Mesenchymal stem cell (in vitro differentiated cells and primary cell): ENCODE data around the gene LRP11.

Experiments used
- DNase-seq: peaks from one replicate; pipeline ENCODE4 v3.0.0-alpha.2; 2013
- H2AFZ ChIP-seq: one replicate; pipeline ENCODE4 v1.6.1; 2013; ENCODE audit warnings: low read depth, mild to moderate bottlenecking, control low read depth, inconsistent platforms, low read length, moderate library complexity
- H2AK5ac ChIP-seq: 2 replicates; pipeline ENCODE4 v1.6.1; 2013; ENCODE audit warnings: low read length, moderate library complexity, mild to moderate bottlenecking, inconsistent platforms; ENCODE audit not compliant: severe bottlenecking
- H2BK120ac ChIP-seq: one replicate; pipeline ENCODE4 v1.6.1; 2013; ENCODE audit warnings: low read depth, mild to moderate bottlenecking, inconsistent platforms, low read length, moderate library complexity
- H2BK12ac ChIP-seq, 2 experiments: one replicate each; pipeline ENCODE4 v1.6.1; 2013; ENCODE audit warnings: inconsistent platforms in 2 of 2, low read length in 2 of 2, mild to moderate bottlenecking in 2 of 2, moderate library complexity in 2 of 2, control low read depth in 1 of 2
- H2BK15ac ChIP-seq: one replicate; pipeline ENCODE4 v1.6.1; 2013; ENCODE audit warnings: mild to moderate bottlenecking, low read depth, inconsistent platforms; ENCODE audit not compliant: poor library complexity, severe bottlenecking
- H2BK5ac ChIP-seq: 2 replicates; pipeline ENCODE4 v1.6.1; 2013; ENCODE audit warnings: low read depth, mild to moderate bottlenecking, low read length, control low read depth, inconsistent platforms; ENCODE audit not compliant: poor library complexity, severe bottlenecking
- H3K14ac ChIP-seq, 2 experiments: one replicate each; pipeline ENCODE4 v1.6.1; 2013; ENCODE audit warnings: inconsistent platforms in 2 of 2, low read length in 2 of 2, control low read depth in 1 of 2, mild to moderate bottlenecking in 1 of 2, moderate library complexity in 1 of 2
- H3K18ac ChIP-seq, 2 experiments: one replicate each; pipeline ENCODE4 v1.6.1; 2013; ENCODE audit warnings: inconsistent platforms in 2 of 2, low read length in 2 of 2, control low read depth in 1 of 2, low read depth in 1 of 2, mild to moderate bottlenecking in 1 of 2
- H3K23ac ChIP-seq, 2 experiments: one replicate each; pipeline ENCODE4 v1.6.1; 2013; ENCODE audit warnings: inconsistent platforms in 2 of 2, low read length in 2 of 2, mild to moderate bottlenecking in 2 of 2, moderate library complexity in 2 of 2, control low read depth in 1 of 2
- H3K27ac ChIP-seq: 2 replicates; pipeline ENCODE4 v1.5.1; 2013; ENCODE audit warnings: mild to moderate bottlenecking, moderate library complexity, low read length, control low read depth, inconsistent platforms; ENCODE audit not compliant: poor library complexity, severe bottlenecking
- H3K27me3 ChIP-seq, 2 experiments: 2 replicates each; pipeline versions ENCODE4 v1.6.1 to v1.7.0; 2013; ENCODE audit warnings: low read length in 2 of 2, mild to moderate bottlenecking in 2 of 2, moderate library complexity in 2 of 2, control low read depth in 1 of 2, inconsistent platforms in 1 of 2; ENCODE audit not compliant: control insufficient read depth in 1 of 2, insufficient read depth in 1 of 2
- H3K36me3 ChIP-seq, 2 experiments: 2 replicates each; pipeline versions ENCODE4 v1.6.1 to v1.7.0; 2013; ENCODE audit warnings: low read length in 2 of 2, control low read depth in 1 of 2, inconsistent platforms in 1 of 2, low read depth in 1 of 2, mild to moderate bottlenecking in 1 of 2; ENCODE audit not compliant: insufficient read depth in 2 of 2, control insufficient read depth in 1 of 2
- H3K4ac ChIP-seq, 2 experiments: one replicate each; pipeline ENCODE4 v1.6.1; 2013; ENCODE audit warnings: inconsistent platforms in 2 of 2, low read length in 2 of 2, mild to moderate bottlenecking in 2 of 2, moderate library complexity in 2 of 2, control low read depth in 1 of 2, low read depth in 1 of 2
- H3K4me1 ChIP-seq: 2 replicates; pipeline ENCODE4 v1.6.1; 2013; ENCODE audit warnings: low read depth, low read length, control low read depth; ENCODE audit not compliant: control insufficient read depth, insufficient read depth
- H3K4me2 ChIP-seq: 2 replicates; pipeline ENCODE4 v1.6.1; 2013; ENCODE audit warnings: low read length, mild to moderate bottlenecking, inconsistent platforms; ENCODE audit not compliant: poor library complexity, severe bottlenecking
- H3K4me3 ChIP-seq, 2 experiments: 2 replicates each; pipeline versions ENCODE4 v1.5.1 to v1.7.0; 2013; ENCODE audit warnings: low read length in 2 of 2, mild to moderate bottlenecking in 2 of 2, control low read depth in 1 of 2, low read depth in 1 of 2; ENCODE audit not compliant: insufficient read depth in 1 of 2
- H3K79me1 ChIP-seq: replicated peaks from 2 replicates; pipeline ENCODE4 v1.6.1; 2013; ENCODE audit warnings: mild to moderate bottlenecking, control low read depth, low read length, inconsistent platforms; ENCODE audit not compliant: poor library complexity, severe bottlenecking
- H3K9ac ChIP-seq: 2 replicates; pipeline ENCODE4 v1.7.0; 2013; ENCODE audit warnings: mild to moderate bottlenecking, low read length, moderate library complexity
- H3K9me3 ChIP-seq: 2 replicates; pipeline ENCODE4 v1.7.0; 2013; ENCODE audit warnings: mild to moderate bottlenecking, low read length; ENCODE audit not compliant: control insufficient read depth
- H4K8ac ChIP-seq: one replicate; pipeline ENCODE4 v1.6.1; 2013; ENCODE audit warnings: inconsistent platforms, mild to moderate bottlenecking, low read length, moderate library complexity
- H4K91ac ChIP-seq: one replicate; pipeline ENCODE4 v1.6.1; 2013; ENCODE audit warnings: mild to moderate bottlenecking, low read length, inconsistent platforms
- WGBS: methylation state at CpG from one replicate; pipeline ENCODE4 v1.1.7; 2013; ENCODE audit warnings: mixed read lengths; 5-methylcytosine and 5-hydroxymethylcytosine counted together

The LRP11 gene

DNA sequence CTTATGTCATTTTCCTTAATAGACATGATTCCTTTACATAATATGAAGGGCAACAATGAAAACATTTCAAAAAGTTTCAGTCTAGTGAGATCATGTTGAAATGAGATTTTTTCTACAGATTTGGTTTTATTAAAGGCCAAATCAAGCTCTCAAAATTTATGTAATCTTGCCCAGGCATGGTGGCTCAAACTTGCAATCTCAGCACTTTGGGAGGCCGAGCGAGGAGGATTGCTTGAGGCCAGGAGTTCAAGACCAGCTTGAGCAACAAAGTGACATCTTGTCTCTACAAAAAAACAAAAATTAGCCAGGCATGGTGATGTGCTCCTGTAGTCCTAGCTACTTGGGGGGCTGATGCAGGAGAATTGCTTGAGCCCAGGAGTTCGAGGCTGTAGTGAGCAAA, 50.8 kb downstream of the LRP11 start:
- Histone ChIP-seq H3K4ac (no peak overlapping the region), H2BK120ac (no peak overlapping the region), H2AK5ac (no peak overlapping the region), H4K8ac (no peak overlapping the region), H3K79me1 (no peaks in the 10 kb centered on the region), H3K18ac (no peak overlapping the region), H3K4me2 (no peak overlapping the region), H2BK15ac (no peak overlapping the region), H2BK5ac (no peak overlapping the region), H3K14ac (no peak overlapping the region), H3K27ac (no peak overlapping the region), H3K36me3 (peaks cover 7 to 51% of the 10 kb centered on the region in 2 experiments), H3K9ac (no peak overlapping the region), H3K27me3 (no peaks in the 10 kb centered on the region), H3K4me1 (no peaks in the 10 kb centered on the region), H3K23ac (no peak overlapping the region), H2AFZ (no peak overlapping the region), H3K4me3 (no peak overlapping the region), H4K91ac (no peak overlapping the region), H3K9me3 (no peaks in the 10 kb centered on the region), H2BK12ac (no peak overlapping the region)
- DNase-seq = no peak
- 97% methylated on average over 3 of the region's 3 CpGs for WGBS

GRCh38 chr6:149809798-149810197, 54.4 kb downstream of the LRP11 start:
- no peak overlapping the region for H2BK12ac ChIP-seq
- no peak overlapping the region for H3K14ac ChIP-seq
- no peak overlapping the region for H2BK5ac ChIP-seq
- no peaks in the 10 kb centered on the region for H3K9me3 ChIP-seq
- H3K23ac ChIP-seq = no peak overlapping the region
- no peak overlapping the region for H3K4ac ChIP-seq
- H3K9ac ChIP-seq = no peak overlapping the region
- no peak overlapping the region for H2AK5ac ChIP-seq
- no peaks in the 10 kb centered on the region for H3K4me1 ChIP-seq
- no peak for DNase-seq
- no peak overlapping the region for H3K4me2 ChIP-seq
- no peaks in the 10 kb centered on the region for H3K27me3 ChIP-seq
- H3K36me3 ChIP-seq = peaks cover 7 to 51% of the 10 kb centered on the region in 2 experiments
- H2BK15ac ChIP-seq = no peak overlapping the region
- no peak overlapping the region for H3K18ac ChIP-seq
- no peak overlapping the region for H2AFZ ChIP-seq
- no peak overlapping the region for H3K4me3 ChIP-seq
- H3K27ac ChIP-seq = no peak overlapping the region
- H2BK120ac ChIP-seq = no peak overlapping the region
- no peak overlapping the region for H4K91ac ChIP-seq
- H4K8ac ChIP-seq = no peak overlapping the region
- H3K79me1 ChIP-seq = peaks cover 4% of the 10 kb centered on the region
- WGBS = 83% methylated on average over 1 of the region's 2 CpGs

DNA sequence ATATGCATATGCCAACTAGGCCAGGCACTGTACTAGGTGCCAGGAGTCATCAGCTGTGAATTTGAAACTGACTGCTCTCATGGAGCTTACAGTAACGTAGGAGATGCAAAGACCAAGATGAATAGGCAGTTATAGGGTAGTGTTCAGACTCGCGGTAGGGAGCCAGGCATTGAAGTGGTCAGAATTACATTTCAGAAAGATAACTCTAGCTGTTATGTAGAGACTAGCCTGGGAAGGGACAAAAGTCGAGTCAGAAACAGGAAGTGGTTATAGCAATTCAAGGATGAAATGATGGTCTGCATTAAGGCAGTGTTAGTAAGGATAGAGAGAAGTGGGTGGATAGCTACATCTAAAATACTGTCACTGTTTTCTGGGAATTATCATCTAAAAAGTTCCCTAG, 58.0 kb downstream of the LRP11 start:
- no peaks in the 10 kb centered on the region for H3K4me1 ChIP-seq
- H3K14ac ChIP-seq = no peak overlapping the region
- H3K18ac ChIP-seq = no peak overlapping the region
- peaks cover 11 to 44% of the 10 kb centered on the region in 2 experiments for H3K36me3 ChIP-seq
- H2BK120ac ChIP-seq = no peak overlapping the region
- no peak overlapping the region for H3K23ac ChIP-seq
- no peak overlapping the region for H3K4me3 ChIP-seq
- 73% methylated on average over 4 of the region's 4 CpGs for WGBS
- H3K4ac ChIP-seq = no peak overlapping the region
- no peaks in the 10 kb centered on the region for H3K9me3 ChIP-seq
- peaks cover 10% of the 10 kb centered on the region for H3K79me1 ChIP-seq
- H2BK5ac ChIP-seq = no peak overlapping the region
- H3K27ac ChIP-seq = no peak overlapping the region
- no peak overlapping the region for H2AK5ac ChIP-seq
- no peak overlapping the region for H4K8ac ChIP-seq
- no peak overlapping the region for H2BK15ac ChIP-seq
- no peak overlapping the region for H2AFZ ChIP-seq
- no peak overlapping the region for H4K91ac ChIP-seq
- H3K4me2 ChIP-seq = no peak overlapping the region
- no peaks in the 10 kb centered on the region for H3K27me3 ChIP-seq
- no peak for DNase-seq
- no peak overlapping the region for H2BK12ac ChIP-seq
- no peak overlapping the region for H3K9ac ChIP-seq

- Histone ChIP-seq H2BK120ac (no peak overlapping the region), H3K27me3 (no peaks in the 10 kb centered on the region), H4K91ac (no peak overlapping the region), H3K4me2 (no peak overlapping the region), H2AK5ac (no peak overlapping the region), H3K9me3 (no peaks in the 10 kb centered on the region), H3K4ac (no peak overlapping the region), H2BK5ac (no peak overlapping the region), H3K4me3 (no peak overlapping the region), H3K23ac (no peak overlapping the region), H3K27ac (no peak overlapping the region), H3K79me1 (peaks cover 11% of the 10 kb centered on the region), H2BK15ac (no peak overlapping the region), H3K9ac (no peak overlapping the region), H3K14ac (no peak overlapping the region), H3K36me3 (peaks cover 10 to 52% of the 10 kb centered on the region in 2 experiments), H4K8ac (no peak overlapping the region), H2AFZ (no peak overlapping the region), H2BK12ac (no peak overlapping the region), H3K4me1 (peaks cover 1% of the 10 kb centered on the region), H3K18ac (no peak overlapping the region)
- 96% methylated on average over 3 of the region's 3 CpGs for WGBS
- DNase-seq = no peak
Observed at GRCh38 chr6:149783551-149783950, 80.6 kb downstream of the LRP11 start.
